Measurements from ENCODE around the gene GPR107.

GPR107 gene

GRCh38 chr9:130156672-130157071, 103.0 kb downstream of the GPR107 start:
- TF ChIP-seq CTCF (IDR thresholded peaks at IDR 0.05) = no peak

GRCh38 chr9:130157079-130157478, 103.4 kb downstream of the GPR107 start:
- no peak for TF ChIP-seq CTCF (IDR thresholded peaks at IDR 0.05)

GRCh38 chr9:130158001-130158400, 104.3 kb downstream of the GPR107 start:
- TF ChIP-seq CTCF (IDR thresholded peaks at IDR 0.05) = no peak

- no peak for TF ChIP-seq CTCF (IDR thresholded peaks at IDR 0.05)
Observed at GRCh38 chr9:130159057-130159456, 105.4 kb downstream of the GPR107 start.

GRCh38 chr9:130159915-130160670, 106.4 kb downstream of the GPR107 start:
- no peak for TF ChIP-seq CTCF (IDR thresholded peaks at IDR 0.05)

GRCh38 chr9:130160862-130161470, 107.3 kb downstream of the GPR107 start:
- TF ChIP-seq CTCF (IDR thresholded peaks at IDR 0.05) = no peak

GRCh38 chr9:130165579-130165978, 111.9 kb downstream of the GPR107 start:
- no peak for TF ChIP-seq CTCF (IDR thresholded peaks at IDR 0.05)

Data from LNCAP (cell line).